ENCODE data around the gene OR11L1. TPM values are rescaled to one million over a fixed set of nuclear protein-coding genes. Genes with fewer than 3 reads are reported as not detected.

Gene OR11L1
- not detected for polyA plus RNA-seq (2013, experiment 1 of 4)
- not detected for polyA plus RNA-seq (2013, experiment 2 of 4)
- not detected for polyA plus RNA-seq (2013, experiment 3 of 4)
- polyA plus RNA-seq (2013, experiment 4 of 4) = not detected

DNA sequence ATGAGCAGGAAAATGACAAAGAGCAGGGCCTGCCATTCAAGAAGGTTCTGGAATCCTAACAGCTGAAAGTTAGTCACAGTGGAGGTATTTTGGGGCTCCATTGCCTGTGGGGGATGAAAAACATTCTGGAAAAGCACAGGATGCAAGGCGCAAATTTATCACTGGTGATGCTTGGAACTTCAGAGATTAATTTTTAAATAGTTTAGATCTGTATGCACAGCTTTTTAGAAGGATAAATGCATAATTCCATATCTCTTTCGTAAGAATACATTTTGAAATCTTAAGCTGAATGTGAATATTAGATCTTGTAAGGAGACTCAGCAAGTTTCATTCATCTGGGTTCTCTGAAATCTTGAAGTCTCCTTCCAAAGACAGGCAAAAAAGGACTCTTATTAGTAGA lies at the start of gene OR11L1:
Gene OR11L1, minus strand, starts transcription at position 101 of the 400 bp plus-strand sequence. Its CDS starts 0 bp downstream, at position 101.
- H3K9me3 ChIP-seq (ENCODE audit: control insufficient read depth, low read length) = no peaks in the 10 kb centered on the region
- no peak within 1 kb of the TSS for H3K27ac ChIP-seq (ENCODE audit: insufficient read depth, low read depth, low read length, poor library complexity, severe bottlenecking)
- H3K4me3 ChIP-seq (ENCODE audit: insufficient read depth, low read depth, low read length) = no peak within 1 kb of the TSS
- no peaks in the 10 kb centered on the region for H3K27me3 ChIP-seq (ENCODE audit: control insufficient read depth, insufficient read depth, low read length, poor library complexity, severe bottlenecking)
- no peaks in the 10 kb centered on the region for H3K4me1 ChIP-seq (ENCODE audit: control insufficient read depth, insufficient read depth, low read length)
- WGBS, 2 experiments = 89 to 95% methylated on average over 2 of the region's 2 CpGs
- no peaks in the 10 kb centered on the region for H3K36me3 ChIP-seq (ENCODE audit: control insufficient read depth, insufficient read depth, low read length)

GRCh38 chr1:247884797-247885413 lies 43.2 kb upstream of the OR11L1 start:
- no peaks in the 10 kb centered on the region for H3K27me3 ChIP-seq (ENCODE audit: control insufficient read depth, insufficient read depth, low read length, poor library complexity, severe bottlenecking)
- no peaks in the 10 kb centered on the region for H3K4me1 ChIP-seq (ENCODE audit: control insufficient read depth, insufficient read depth, low read length)
- no peaks in the 10 kb centered on the region for H3K36me3 ChIP-seq (ENCODE audit: control insufficient read depth, insufficient read depth, low read length)
- H3K27ac ChIP-seq (ENCODE audit: insufficient read depth, low read depth, low read length, poor library complexity, severe bottlenecking) = no peak overlapping the region
- no peak overlapping the region for H3K4me3 ChIP-seq (ENCODE audit: insufficient read depth, low read depth, low read length)
- 87 to 96% methylated on average over 8 to 9 of the region's 10 CpGs for WGBS, 2 experiments
- peaks cover 2% of the 10 kb centered on the region for H3K9me3 ChIP-seq (ENCODE audit: control insufficient read depth, low read length)

GRCh38 chr1:247883346-247883745 lies 41.6 kb upstream of the OR11L1 start:
- H3K4me1 ChIP-seq (ENCODE audit: control insufficient read depth, insufficient read depth, low read length) = no peaks in the 10 kb centered on the region
- peaks cover 2% of the 10 kb centered on the region for H3K9me3 ChIP-seq (ENCODE audit: control insufficient read depth, low read length)
- no peaks in the 10 kb centered on the region for H3K36me3 ChIP-seq (ENCODE audit: control insufficient read depth, insufficient read depth, low read length)
- H3K27me3 ChIP-seq (ENCODE audit: control insufficient read depth, insufficient read depth, low read length, poor library complexity, severe bottlenecking) = no peaks in the 10 kb centered on the region
- H3K27ac ChIP-seq (ENCODE audit: insufficient read depth, low read depth, low read length, poor library complexity, severe bottlenecking) = no peak overlapping the region
- H3K4me3 ChIP-seq (ENCODE audit: insufficient read depth, low read depth, low read length) = no peak overlapping the region
- WGBS, 2 experiments = 76 to 79% methylated on average over 9 of the region's 9 CpGs

GRCh38 chr1:247865416-247865815 lies 23.7 kb upstream of the OR11L1 start:
- Histone ChIP-seq H3K4me1 (ENCODE audit: control insufficient read depth, insufficient read depth, low read length) (no peaks in the 10 kb centered on the region), H3K36me3 (ENCODE audit: control insufficient read depth, insufficient read depth, low read length) (no peaks in the 10 kb centered on the region), H3K27ac (ENCODE audit: insufficient read depth, low read depth, low read length, poor library complexity, severe bottlenecking) (no peak overlapping the region), H3K4me3 (ENCODE audit: insufficient read depth, low read depth, low read length) (no peak overlapping the region), H3K27me3 (ENCODE audit: control insufficient read depth, insufficient read depth, low read length, poor library complexity, severe bottlenecking) (no peaks in the 10 kb centered on the region), H3K9me3 (ENCODE audit: control insufficient read depth, low read length) (peaks cover 6% of the 10 kb centered on the region)
- WGBS, 2 experiments = 74 to 77% methylated on average over 6 of the region's 6 CpGs

GRCh38 chr1:247864644-247865043 lies 22.9 kb upstream of the OR11L1 start:
- Histone ChIP-seq H3K4me1 (ENCODE audit: control insufficient read depth, insufficient read depth, low read length) (no peaks in the 10 kb centered on the region), H3K9me3 (ENCODE audit: control insufficient read depth, low read length) (peaks cover 6% of the 10 kb centered on the region), H3K4me3 (ENCODE audit: insufficient read depth, low read depth, low read length) (no peak overlapping the region), H3K36me3 (ENCODE audit: control insufficient read depth, insufficient read depth, low read length) (no peaks in the 10 kb centered on the region), H3K27me3 (ENCODE audit: control insufficient read depth, insufficient read depth, low read length, poor library complexity, severe bottlenecking) (no peaks in the 10 kb centered on the region), H3K27ac (ENCODE audit: insufficient read depth, low read depth, low read length, poor library complexity, severe bottlenecking) (no peak overlapping the region)
- 86 to 88% methylated on average over 17 of the region's 17 CpGs for WGBS, 2 experiments

DNA sequence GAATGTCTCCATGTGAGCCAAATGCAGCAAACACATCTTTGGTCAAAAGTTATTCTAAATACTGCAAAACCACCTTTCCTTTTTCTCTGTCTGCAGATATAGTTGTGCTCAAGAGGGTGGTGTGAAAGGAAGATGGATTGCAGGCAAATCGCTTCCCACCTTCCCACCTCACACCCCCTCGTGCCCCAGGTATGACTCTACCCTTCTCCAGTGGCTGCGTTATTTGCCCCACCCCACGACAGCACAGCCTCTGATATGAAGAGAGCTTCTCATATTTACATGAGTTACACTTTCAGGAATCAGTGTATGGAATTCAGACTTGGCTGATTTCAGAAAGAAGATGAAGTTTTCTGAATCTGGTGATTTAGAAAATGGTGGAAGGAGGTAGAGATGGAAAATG lies 21.1 kb upstream of the OR11L1 start:
- H3K4me3 ChIP-seq (ENCODE audit: insufficient read depth, low read depth, low read length) = no peak overlapping the region
- H3K9me3 ChIP-seq (ENCODE audit: control insufficient read depth, low read length) = peaks cover 2% of the 10 kb centered on the region
- peaks cover 8% of the 10 kb centered on the region for H3K27me3 ChIP-seq (ENCODE audit: control insufficient read depth, insufficient read depth, low read length, poor library complexity, severe bottlenecking)
- H3K27ac ChIP-seq (ENCODE audit: insufficient read depth, low read depth, low read length, poor library complexity, severe bottlenecking) = no peak overlapping the region
- 72 to 80% methylated on average over 4 of the region's 4 CpGs for WGBS, 2 experiments
- H3K36me3 ChIP-seq (ENCODE audit: control insufficient read depth, insufficient read depth, low read length) = no peaks in the 10 kb centered on the region
- H3K4me1 ChIP-seq (ENCODE audit: control insufficient read depth, insufficient read depth, low read length) = no peaks in the 10 kb centered on the region

- H3K4me1 ChIP-seq (ENCODE audit: control insufficient read depth, insufficient read depth, low read length) = no peaks in the 10 kb centered on the region
- H3K27me3 ChIP-seq (ENCODE audit: control insufficient read depth, insufficient read depth, low read length, poor library complexity, severe bottlenecking) = peaks cover 23% of the 10 kb centered on the region
- H3K9me3 ChIP-seq (ENCODE audit: control insufficient read depth, low read length) = no peaks in the 10 kb centered on the region
- H3K27ac ChIP-seq (ENCODE audit: insufficient read depth, low read depth, low read length, poor library complexity, severe bottlenecking) = no peak overlapping the region
- H3K4me3 ChIP-seq (ENCODE audit: insufficient read depth, low read depth, low read length) = peak overlapping the region; percentile 32
- H3K36me3 ChIP-seq (ENCODE audit: control insufficient read depth, insufficient read depth, low read length) = no peaks in the 10 kb centered on the region
- WGBS, 2 experiments = 74 to 79% methylated on average over 13 to 15 of the region's 15 CpGs
Measured at GRCh38 chr1:247857985-247858619, 16.4 kb upstream of the OR11L1 start.

DNA sequence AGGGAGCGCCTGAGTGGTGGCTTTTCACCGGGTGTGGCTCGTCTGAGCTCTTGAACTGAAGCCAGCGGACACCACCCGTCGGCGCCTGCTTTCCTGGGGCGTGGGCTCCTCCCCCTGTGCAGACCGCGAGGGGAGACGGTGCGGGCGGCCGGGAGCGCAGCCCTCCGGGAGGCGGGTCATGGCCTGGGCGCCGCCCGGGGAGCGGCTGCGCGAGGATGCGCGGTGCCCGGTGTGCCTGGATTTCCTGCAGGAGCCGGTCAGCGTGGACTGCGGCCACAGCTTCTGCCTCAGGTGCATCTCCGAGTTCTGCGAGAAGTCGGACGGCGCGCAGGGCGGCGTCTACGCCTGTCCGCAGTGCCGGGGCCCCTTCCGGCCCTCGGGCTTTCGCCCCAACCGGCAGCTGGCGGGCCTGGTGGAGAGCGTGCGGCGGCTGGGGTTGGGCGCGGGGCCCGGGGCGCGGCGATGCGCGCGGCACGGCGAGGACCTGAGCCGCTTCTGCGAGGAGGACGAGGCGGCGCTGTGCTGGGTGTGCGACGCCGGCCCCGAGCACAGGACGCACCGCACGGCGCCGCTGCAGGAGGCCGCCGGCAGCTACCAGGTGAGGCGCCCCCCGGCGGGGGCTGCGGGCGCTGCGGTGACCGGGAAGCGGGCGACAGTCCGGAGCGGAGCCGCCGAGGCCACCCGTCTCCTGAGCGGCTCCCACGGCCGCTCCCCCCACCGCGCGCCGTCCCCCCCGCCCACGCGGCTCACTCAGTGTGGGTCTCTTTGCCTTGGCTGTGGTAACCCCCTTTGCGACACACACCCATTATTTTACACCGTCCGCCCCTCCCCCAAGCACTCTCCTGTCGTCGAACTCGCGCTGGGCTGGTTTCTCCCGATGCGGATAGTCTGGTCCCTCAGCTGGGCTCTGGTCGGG lies 15.6 kb upstream of the OR11L1 start, which contains the start of gene TRIM58:
Gene TRIM58, plus strand, starts transcription at position 119 of the 916 bp plus-strand sequence. Its CDS starts 60 bp downstream, at position 179.
- H3K9me3 ChIP-seq (ENCODE audit: control insufficient read depth, low read length) = no peaks in the 10 kb centered on the region
- no peaks in the 10 kb centered on the region for H3K36me3 ChIP-seq (ENCODE audit: control insufficient read depth, insufficient read depth, low read length)
- 27 to 33% methylated on average over 109 of the region's 109 CpGs for WGBS, 2 experiments
- no peak within 1 kb of the TSS for H3K27ac ChIP-seq (ENCODE audit: insufficient read depth, low read depth, low read length, poor library complexity, severe bottlenecking)
- H3K27me3 ChIP-seq (ENCODE audit: control insufficient read depth, insufficient read depth, low read length, poor library complexity, severe bottlenecking) = peaks cover 23% of the 10 kb centered on the region
- peak within 1 kb of the TSS; percentile 32 for H3K4me3 ChIP-seq (ENCODE audit: insufficient read depth, low read depth, low read length)
- H3K4me1 ChIP-seq (ENCODE audit: control insufficient read depth, insufficient read depth, low read length) = no peaks in the 10 kb centered on the region

- Histone ChIP-seq H3K27ac (ENCODE audit: insufficient read depth, low read depth, low read length, poor library complexity, severe bottlenecking) (no peak overlapping the region), H3K4me3 (ENCODE audit: insufficient read depth, low read depth, low read length) (no peak overlapping the region), H3K4me1 (ENCODE audit: control insufficient read depth, insufficient read depth, low read length) (no peaks in the 10 kb centered on the region), H3K27me3 (ENCODE audit: control insufficient read depth, insufficient read depth, low read length, poor library complexity, severe bottlenecking) (peaks cover 23% of the 10 kb centered on the region), H3K9me3 (ENCODE audit: control insufficient read depth, low read length) (no peaks in the 10 kb centered on the region), H3K36me3 (ENCODE audit: control insufficient read depth, insufficient read depth, low read length) (no peaks in the 10 kb centered on the region)
- 77 to 78% methylated on average over 2 to 4 of the region's 4 CpGs for WGBS, 2 experiments
Measured at GRCh38 chr1:247855911-247856310, 14.2 kb upstream of the OR11L1 start.
